C4-2B (cell line): ENCODE results near the gene DIAPH2.

Source experiments
- ZFX ChIP-seq: fragments of 450-650 bp; IDR thresholded peaks from 2 replicates; pipeline ENCODE4 v1.6.1; 2017
- TF ChIP-seq, protein P1 (sequence below): fragments of 450-650 bp; conservative IDR thresholded peaks from 2 replicates; pipeline ENCODE4 v1.5.1; 2017; ENCODE audit warnings: mild to moderate bottlenecking

DNA sequence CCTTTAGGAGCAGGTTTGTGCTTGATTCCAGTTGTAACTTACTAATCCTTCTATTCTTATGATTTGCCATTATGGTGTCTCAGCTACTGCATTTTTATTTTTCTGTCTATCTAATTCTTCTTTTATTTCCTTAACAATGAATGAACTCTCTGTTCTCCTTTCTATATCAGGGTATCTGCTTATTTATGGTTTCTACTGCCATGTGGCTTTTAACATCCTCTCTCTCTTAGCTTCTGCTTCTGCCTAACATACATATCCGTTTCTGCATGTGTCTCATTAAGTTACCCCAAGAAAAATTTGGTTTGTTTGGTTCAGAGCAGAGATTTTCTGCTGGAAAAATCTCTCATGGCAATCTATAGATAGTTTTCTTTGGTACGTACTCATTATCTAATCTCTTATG, 813.5 kb downstream of the DIAPH2 start:
- TF ChIP-seq, protein P1, sequence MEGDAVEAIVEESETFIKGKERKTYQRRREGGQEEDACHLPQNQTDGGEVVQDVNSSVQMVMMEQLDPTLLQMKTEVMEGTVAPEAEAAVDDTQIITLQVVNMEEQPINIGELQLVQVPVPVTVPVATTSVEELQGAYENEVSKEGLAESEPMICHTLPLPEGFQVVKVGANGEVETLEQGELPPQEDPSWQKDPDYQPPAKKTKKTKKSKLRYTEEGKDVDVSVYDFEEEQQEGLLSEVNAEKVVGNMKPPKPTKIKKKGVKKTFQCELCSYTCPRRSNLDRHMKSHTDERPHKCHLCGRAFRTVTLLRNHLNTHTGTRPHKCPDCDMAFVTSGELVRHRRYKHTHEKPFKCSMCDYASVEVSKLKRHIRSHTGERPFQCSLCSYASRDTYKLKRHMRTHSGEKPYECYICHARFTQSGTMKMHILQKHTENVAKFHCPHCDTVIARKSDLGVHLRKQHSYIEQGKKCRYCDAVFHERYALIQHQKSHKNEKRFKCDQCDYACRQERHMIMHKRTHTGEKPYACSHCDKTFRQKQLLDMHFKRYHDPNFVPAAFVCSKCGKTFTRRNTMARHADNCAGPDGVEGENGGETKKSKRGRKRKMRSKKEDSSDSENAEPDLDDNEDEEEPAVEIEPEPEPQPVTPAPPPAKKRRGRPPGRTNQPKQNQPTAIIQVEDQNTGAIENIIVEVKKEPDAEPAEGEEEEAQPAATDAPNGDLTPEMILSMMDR: no peak
- no peak for TF ChIP-seq ZFX
